Type B pancreatic cell (in vitro differentiated cells): ENCODE results near the gene POT1. TPM values are rescaled to one million over a fixed set of nuclear protein-coding genes. Genes with fewer than 3 reads are reported as not detected.

ENCODE experiments used
- DNase-seq: peaks from one replicate; pipeline ENCODE4 v3.0.0; 2021; ENCODE audit warnings: mixed read lengths; ENCODE audit not compliant: unreplicated experiment; ENCODE audit errors: extremely low spot score
- H3K27ac Mint-ChIP-seq: 2 replicates; pipeline ENCODE4 v1.8.0; 2021; ENCODE audit warnings: mild to moderate bottlenecking, mixed read lengths
- H3K27me3 Mint-ChIP-seq: 2 replicates; pipeline ENCODE4 v1.8.0; 2021; ENCODE audit warnings: mixed read lengths
- H3K36me3 Mint-ChIP-seq: 2 replicates; pipeline ENCODE4 v1.8.0; 2021; ENCODE audit warnings: mixed read lengths
- H3K4me1 Mint-ChIP-seq: one replicate; pipeline ENCODE4 v1.8.0; 2021; ENCODE audit warnings: mixed read lengths; ENCODE audit not compliant: unreplicated experiment
- H3K4me3 Mint-ChIP-seq: 2 replicates; pipeline ENCODE4 v1.8.0; 2021; ENCODE audit warnings: mild to moderate bottlenecking, mixed read lengths
- H3K9me3 Mint-ChIP-seq: 2 replicates; pipeline ENCODE4 v1.8.0; 2021; ENCODE audit warnings: mixed read lengths
- total RNA-seq: library from RNA; stranded (reverse); gene quantifications from 2 replicates; pipeline ENCODE4 v1.2.1, GENCODE V29; 2021; ENCODE audit warnings: low replicate concordance
- TF ChIP-seq, protein P1 (sequence below): fragments of 200-600 bp; sonication (generic); conservative IDR thresholded peaks from 2 replicates; pipeline ENCODE4 v1.5.0; 2021; ENCODE audit warnings: antibody characterized with exemption, mild to moderate bottlenecking

Gene POT1
- total RNA-seq, 1 donor from 2014 or later = 27.3 TPM

- Mint-ChIP-seq H3K27ac (no peak overlapping the region), H3K36me3 (no peaks in the 10 kb centered on the region), H3K27me3 (no peaks in the 10 kb centered on the region), H3K4me1 (no peaks in the 10 kb centered on the region), H3K9me3 (no peaks in the 10 kb centered on the region), H3K4me3 (no peak overlapping the region)
- DNase-seq = no peak
- TF ChIP-seq, protein P1, sequence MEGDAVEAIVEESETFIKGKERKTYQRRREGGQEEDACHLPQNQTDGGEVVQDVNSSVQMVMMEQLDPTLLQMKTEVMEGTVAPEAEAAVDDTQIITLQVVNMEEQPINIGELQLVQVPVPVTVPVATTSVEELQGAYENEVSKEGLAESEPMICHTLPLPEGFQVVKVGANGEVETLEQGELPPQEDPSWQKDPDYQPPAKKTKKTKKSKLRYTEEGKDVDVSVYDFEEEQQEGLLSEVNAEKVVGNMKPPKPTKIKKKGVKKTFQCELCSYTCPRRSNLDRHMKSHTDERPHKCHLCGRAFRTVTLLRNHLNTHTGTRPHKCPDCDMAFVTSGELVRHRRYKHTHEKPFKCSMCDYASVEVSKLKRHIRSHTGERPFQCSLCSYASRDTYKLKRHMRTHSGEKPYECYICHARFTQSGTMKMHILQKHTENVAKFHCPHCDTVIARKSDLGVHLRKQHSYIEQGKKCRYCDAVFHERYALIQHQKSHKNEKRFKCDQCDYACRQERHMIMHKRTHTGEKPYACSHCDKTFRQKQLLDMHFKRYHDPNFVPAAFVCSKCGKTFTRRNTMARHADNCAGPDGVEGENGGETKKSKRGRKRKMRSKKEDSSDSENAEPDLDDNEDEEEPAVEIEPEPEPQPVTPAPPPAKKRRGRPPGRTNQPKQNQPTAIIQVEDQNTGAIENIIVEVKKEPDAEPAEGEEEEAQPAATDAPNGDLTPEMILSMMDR = no peak
Measured at GRCh38 chr7:124780056-124780455, 149.6 kb downstream of the POT1 start.

GRCh38 chr7:124779620-124780019 lies 150.0 kb downstream of the POT1 start:
- no peak for DNase-seq
- TF ChIP-seq, protein P1 = no peak
- H3K4me3 Mint-ChIP-seq = no peak overlapping the region
- H3K36me3 Mint-ChIP-seq = no peaks in the 10 kb centered on the region
- no peaks in the 10 kb centered on the region for H3K27me3 Mint-ChIP-seq
- no peaks in the 10 kb centered on the region for H3K4me1 Mint-ChIP-seq
- no peak overlapping the region for H3K27ac Mint-ChIP-seq
- no peaks in the 10 kb centered on the region for H3K9me3 Mint-ChIP-seq

- Mint-ChIP-seq H3K4me3 (no peak overlapping the region), H3K27me3 (no peaks in the 10 kb centered on the region), H3K36me3 (no peaks in the 10 kb centered on the region), H3K27ac (no peak overlapping the region), H3K9me3 (no peaks in the 10 kb centered on the region), H3K4me1 (no peaks in the 10 kb centered on the region)
- DNase-seq = no peak
- TF ChIP-seq, protein P1 = no peak
Measured at GRCh38 chr7:124779194-124779593, 150.4 kb downstream of the POT1 start.

GRCh38 chr7:124777268-124777667 lies 152.4 kb downstream of the POT1 start:
- Mint-ChIP-seq H3K27ac (no peak overlapping the region), H3K36me3 (no peaks in the 10 kb centered on the region), H3K4me1 (no peaks in the 10 kb centered on the region), H3K9me3 (no peaks in the 10 kb centered on the region), H3K27me3 (no peaks in the 10 kb centered on the region), H3K4me3 (no peak overlapping the region)
- TF ChIP-seq, protein P1 = no peak
- no peak for DNase-seq

DNA sequence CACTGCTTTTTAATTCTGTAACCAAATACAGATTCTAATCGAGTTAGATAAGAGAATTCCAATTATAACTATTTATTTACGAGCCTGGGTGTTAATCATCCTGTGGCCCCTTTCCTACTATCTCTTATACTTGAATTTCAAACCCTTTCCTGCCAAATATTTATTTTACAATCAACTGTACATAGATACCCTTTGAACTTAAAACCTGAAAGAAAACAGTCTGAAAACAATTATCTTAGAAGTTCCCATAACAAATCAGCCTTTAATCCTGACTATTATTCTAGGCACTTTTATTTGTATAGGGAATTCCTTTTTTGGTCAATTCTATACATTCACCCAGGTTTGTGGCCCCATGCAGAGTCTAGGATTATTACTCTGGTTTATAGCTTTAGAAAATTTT lies 153.5 kb downstream of the POT1 start:
- Mint-ChIP-seq H3K4me3 (no peak overlapping the region), H3K9me3 (no peaks in the 10 kb centered on the region), H3K27me3 (no peaks in the 10 kb centered on the region), H3K4me1 (no peaks in the 10 kb centered on the region), H3K36me3 (no peaks in the 10 kb centered on the region), H3K27ac (no peak overlapping the region)
- DNase-seq = no peak
- TF ChIP-seq, protein P1 = no peak

DNA sequence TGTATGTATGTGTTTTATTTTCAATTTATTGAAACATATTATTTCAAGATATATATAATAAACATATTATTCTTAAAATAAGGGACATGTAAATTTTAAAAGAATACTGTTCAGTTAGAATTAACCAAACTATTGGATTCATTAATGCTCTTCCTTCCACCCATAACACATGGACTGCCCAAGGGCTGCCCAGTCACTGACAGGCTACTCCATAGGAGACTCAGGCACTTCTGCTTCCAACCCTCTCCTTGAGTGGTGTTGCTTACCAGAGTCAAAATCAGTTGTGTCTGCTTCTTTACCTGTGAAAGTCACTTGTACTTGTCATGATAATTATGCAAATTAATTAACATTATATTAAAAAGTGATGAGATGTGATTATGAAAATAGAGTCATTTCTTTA lies 154.2 kb downstream of the POT1 start:
- Mint-ChIP-seq H3K27ac (no peak overlapping the region), H3K4me1 (no peaks in the 10 kb centered on the region), H3K9me3 (no peaks in the 10 kb centered on the region), H3K27me3 (no peaks in the 10 kb centered on the region), H3K4me3 (no peak overlapping the region), H3K36me3 (no peaks in the 10 kb centered on the region)
- TF ChIP-seq, protein P1 = no peak
- DNase-seq = no peak
